ENCODE measurements around the gene TAX1BP1.

DNA sequence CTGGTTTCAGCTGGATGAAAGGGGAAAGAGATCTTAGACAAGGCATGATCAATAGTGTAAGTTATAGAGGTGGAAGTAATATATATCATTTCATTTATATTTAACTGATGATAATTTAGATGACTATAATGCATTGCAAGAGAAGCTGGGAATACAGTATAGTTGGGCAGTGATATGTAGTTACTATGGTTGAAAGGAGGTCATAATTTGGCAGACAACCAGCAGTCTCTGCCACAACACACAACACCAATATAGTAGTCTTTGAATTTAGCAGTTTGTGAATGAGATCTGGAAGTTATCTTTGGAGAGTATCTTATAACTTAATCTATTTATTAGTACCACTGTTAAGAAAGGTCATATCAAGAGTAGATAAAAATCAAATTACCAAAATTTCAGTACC, 39.9 kb downstream of the TAX1BP1 start:
- TF ChIP-seq GATA2 (IDR thresholded peaks at IDR 0.05; ENCODE audit: low read depth, low read length) (no peak), GATA3 (IDR thresholded peaks at IDR 0.05; ENCODE audit: low read depth, low read length) (no peak)

All from SH-SY5Y (cell line).